Measurements from ENCODE around the gene MFGE8. TPM values are rescaled to one million over a fixed set of nuclear protein-coding genes. Genes with fewer than 3 reads are reported as not detected.

The MFGE8 gene
- total RNA-seq, 4 donors from 2014 or later: 341 to 594 (median 450) TPM

GRCh38 chr15:88897456-88898194 lies 15.6 kb downstream of the MFGE8 start:
- TF ChIP-seq, protein P1, sequence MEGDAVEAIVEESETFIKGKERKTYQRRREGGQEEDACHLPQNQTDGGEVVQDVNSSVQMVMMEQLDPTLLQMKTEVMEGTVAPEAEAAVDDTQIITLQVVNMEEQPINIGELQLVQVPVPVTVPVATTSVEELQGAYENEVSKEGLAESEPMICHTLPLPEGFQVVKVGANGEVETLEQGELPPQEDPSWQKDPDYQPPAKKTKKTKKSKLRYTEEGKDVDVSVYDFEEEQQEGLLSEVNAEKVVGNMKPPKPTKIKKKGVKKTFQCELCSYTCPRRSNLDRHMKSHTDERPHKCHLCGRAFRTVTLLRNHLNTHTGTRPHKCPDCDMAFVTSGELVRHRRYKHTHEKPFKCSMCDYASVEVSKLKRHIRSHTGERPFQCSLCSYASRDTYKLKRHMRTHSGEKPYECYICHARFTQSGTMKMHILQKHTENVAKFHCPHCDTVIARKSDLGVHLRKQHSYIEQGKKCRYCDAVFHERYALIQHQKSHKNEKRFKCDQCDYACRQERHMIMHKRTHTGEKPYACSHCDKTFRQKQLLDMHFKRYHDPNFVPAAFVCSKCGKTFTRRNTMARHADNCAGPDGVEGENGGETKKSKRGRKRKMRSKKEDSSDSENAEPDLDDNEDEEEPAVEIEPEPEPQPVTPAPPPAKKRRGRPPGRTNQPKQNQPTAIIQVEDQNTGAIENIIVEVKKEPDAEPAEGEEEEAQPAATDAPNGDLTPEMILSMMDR (IDR thresholded peaks at IDR 0.05): no peak
- ATAC-seq (ENCODE audit: low FRiP score) (peak; percentile 91), DNase-seq (ENCODE audit: low spot score) (peak; percentile 62)

DNA sequence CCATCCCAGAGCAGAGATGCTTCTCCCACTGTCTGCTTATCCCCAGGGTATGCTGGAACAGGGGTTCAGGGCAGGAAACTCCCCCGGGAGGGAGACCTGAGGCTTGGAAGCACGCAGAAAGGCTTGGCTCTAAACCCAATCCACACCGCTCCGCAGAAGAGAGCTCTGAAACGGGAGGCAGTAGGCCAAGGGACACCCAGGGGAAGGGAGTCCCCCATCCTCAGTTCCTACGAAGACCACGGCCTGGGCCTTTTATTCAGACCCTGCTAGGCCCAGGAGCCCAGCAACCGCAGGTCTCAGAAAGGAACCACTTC lies 16.1 kb downstream of the MFGE8 start:
- ATAC-seq (ENCODE audit: low FRiP score) (no peak), DNase-seq (ENCODE audit: low spot score) (no peak)
- TF ChIP-seq, protein P1 (IDR thresholded peaks at IDR 0.05): no peak

DNA sequence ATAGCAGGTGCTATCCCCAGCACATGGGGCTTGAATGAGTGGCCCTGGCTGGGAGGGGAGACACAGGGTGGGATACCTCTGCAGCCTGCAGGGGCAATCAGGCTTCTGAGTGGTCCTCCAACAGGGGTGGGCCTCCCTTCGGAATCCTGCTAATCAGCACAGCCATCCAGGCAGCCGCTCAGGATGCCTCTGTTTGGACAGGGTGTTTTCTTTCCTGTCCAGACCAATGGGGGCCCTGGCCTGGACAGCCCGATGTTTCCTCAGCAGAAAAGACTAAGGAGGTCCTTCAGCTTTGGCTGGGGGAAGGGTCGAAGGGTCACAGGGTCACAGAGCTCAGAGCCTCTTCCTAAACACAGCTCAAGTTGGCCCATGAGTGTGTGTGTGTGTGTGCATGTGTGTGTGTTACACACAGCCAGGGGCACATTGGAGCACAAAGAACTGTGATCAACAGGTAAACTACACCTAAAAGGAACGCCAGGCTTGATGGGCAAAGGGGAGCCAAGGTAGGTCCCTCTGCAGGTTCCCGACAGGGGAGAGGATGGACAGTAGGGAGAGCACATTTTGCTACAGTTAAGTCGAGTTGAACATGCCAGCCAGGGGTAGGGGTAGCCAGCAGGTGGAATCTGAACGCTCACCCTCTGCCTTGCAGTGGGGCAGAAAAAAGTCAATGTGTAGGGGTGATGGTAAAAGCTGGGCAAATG lies 16.7 kb downstream of the MFGE8 start:
- DNase-seq (ENCODE audit: low spot score): no peak
- ATAC-seq (ENCODE audit: low FRiP score): no peak
- TF ChIP-seq, protein P1 (IDR thresholded peaks at IDR 0.05): no peak

GRCh38 chr15:88894819-88895767 lies 18.1 kb downstream of the MFGE8 start, which contains the start of gene HAPLN3:
Gene HAPLN3, minus strand, starts transcription at chr15:88895544. Its CDS starts 8,246 bp downstream, at chr15:88887298.
- TF ChIP-seq, protein P1 (IDR thresholded peaks at IDR 0.05): no peak
- DNase-seq (ENCODE audit: low spot score) (peak; percentile 26), ATAC-seq (ENCODE audit: low FRiP score) (peak; percentile 44)

GRCh38 chr15:88894348-88894818 lies 18.8 kb downstream of the MFGE8 start:
- ATAC-seq (ENCODE audit: low FRiP score) (no peak), DNase-seq (ENCODE audit: low spot score) (no peak)
- TF ChIP-seq, protein P1 (IDR thresholded peaks at IDR 0.05): no peak

GRCh38 chr15:88891540-88892254 lies 21.5 kb downstream of the MFGE8 start:
- TF ChIP-seq, protein P1 (IDR thresholded peaks at IDR 0.05): no peak
- no peak for ATAC-seq (ENCODE audit: low FRiP score)
- no peak for DNase-seq (ENCODE audit: low spot score)

Data from omental fat pad (tissue), 4 donors.